AG09319 (cell line): ENCODE results near the gene TMUB1.

Experiments used
- DNase-seq: peaks from one replicate; pipeline ENCODE4 v3.0.0-alpha.2; 2010; ENCODE audit warnings: low read depth; ENCODE audit errors: extremely low read depth
- TF ChIP-seq, protein P1 (sequence below): IDR thresholded peaks from 2 replicates; pipeline ENCODE4 v1.5.1; 2011; ENCODE audit warnings: low read depth, mild to moderate bottlenecking, inconsistent platforms, low read length, moderate library complexity

Gene TMUB1

DNA sequence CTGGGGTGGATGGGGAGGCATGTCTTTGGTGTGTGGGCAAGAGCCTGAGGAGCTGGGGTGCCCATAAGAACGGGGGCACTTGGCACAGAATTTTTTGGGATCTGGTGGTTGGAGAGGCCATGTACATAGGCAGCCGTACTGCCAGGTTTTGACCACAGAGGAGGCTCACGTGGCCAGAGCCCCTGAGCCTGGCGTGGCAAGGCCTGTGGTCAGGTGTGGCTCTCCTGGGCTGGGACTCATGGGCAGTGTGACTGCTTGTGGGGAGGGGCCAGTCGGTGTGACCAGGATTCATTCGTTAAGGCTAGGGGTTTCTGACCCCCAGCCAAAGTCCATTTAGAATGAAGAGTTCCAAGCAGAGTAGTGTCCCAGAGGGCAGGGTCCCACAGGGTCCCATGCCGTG lies 41.2 kb upstream of the TMUB1 start:
- TF ChIP-seq, protein P1, sequence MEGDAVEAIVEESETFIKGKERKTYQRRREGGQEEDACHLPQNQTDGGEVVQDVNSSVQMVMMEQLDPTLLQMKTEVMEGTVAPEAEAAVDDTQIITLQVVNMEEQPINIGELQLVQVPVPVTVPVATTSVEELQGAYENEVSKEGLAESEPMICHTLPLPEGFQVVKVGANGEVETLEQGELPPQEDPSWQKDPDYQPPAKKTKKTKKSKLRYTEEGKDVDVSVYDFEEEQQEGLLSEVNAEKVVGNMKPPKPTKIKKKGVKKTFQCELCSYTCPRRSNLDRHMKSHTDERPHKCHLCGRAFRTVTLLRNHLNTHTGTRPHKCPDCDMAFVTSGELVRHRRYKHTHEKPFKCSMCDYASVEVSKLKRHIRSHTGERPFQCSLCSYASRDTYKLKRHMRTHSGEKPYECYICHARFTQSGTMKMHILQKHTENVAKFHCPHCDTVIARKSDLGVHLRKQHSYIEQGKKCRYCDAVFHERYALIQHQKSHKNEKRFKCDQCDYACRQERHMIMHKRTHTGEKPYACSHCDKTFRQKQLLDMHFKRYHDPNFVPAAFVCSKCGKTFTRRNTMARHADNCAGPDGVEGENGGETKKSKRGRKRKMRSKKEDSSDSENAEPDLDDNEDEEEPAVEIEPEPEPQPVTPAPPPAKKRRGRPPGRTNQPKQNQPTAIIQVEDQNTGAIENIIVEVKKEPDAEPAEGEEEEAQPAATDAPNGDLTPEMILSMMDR = no peak
- no peak for DNase-seq

GRCh38 chr7:151123822-151124464 lies 40.6 kb upstream of the TMUB1 start:
- TF ChIP-seq, protein P1 = no peak; the same call in none of the 2 replicates
- DNase-seq = peak; percentile 45

DNA sequence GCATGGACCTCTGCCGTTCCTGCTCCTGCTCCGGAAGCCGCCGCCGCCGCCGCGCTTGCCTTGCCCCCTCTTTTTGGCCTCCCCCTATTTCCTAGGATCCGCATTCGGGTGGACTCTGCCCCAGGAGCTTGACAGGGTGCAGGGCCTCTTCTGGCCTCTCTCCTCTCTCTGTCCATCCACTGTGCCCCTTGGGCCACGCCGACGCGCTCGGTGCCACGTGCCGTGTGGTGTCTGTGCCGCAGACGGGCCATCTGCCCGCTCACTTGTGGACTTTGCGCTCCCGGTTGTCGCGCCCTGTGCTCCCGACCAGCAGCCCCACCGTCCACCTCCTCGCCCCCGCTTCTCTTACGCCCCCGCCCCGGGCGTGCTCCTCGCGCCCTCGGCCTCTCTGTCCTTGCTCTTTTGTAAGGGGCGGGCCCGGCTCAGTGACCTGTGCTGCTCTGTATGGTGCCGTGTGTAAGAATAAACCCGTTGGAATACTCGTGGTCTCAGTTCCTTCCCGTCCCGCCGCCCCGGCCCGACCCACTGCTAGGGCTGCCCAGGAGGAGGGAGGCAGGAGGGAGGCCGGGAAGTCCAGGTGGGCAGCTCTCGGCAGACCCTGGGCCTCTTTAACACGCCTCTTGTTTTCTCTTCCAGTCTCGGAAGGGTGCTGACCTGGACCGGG lies 40.0 kb upstream of the TMUB1 start:
- no peak for DNase-seq
- TF ChIP-seq, protein P1 = no peak

DNA sequence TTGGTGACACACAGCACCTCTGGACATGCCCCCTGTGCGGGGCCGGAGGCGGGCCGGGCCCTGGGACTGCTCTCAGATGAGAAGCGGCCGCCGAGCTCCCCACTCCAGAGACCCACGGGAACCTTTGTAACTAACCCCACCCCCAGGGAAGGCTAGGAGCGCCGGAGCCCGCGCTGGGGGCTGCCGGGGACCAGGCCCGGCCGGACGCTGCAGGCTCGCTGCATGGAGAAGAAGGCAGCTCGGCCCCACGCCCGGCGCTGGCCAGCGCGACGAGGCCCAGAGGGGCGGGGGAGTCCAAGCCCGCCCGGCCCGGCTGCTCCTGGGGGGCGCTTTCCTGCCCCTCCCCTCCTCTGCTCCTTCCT lies 39.5 kb upstream of the TMUB1 start:
- DNase-seq = no peak
- TF ChIP-seq, protein P1 = no peak

- TF ChIP-seq, protein P1 = no peak
- DNase-seq = no peak
Measured at GRCh38 chr7:151122276-151122675, 39.0 kb upstream of the TMUB1 start.

DNA sequence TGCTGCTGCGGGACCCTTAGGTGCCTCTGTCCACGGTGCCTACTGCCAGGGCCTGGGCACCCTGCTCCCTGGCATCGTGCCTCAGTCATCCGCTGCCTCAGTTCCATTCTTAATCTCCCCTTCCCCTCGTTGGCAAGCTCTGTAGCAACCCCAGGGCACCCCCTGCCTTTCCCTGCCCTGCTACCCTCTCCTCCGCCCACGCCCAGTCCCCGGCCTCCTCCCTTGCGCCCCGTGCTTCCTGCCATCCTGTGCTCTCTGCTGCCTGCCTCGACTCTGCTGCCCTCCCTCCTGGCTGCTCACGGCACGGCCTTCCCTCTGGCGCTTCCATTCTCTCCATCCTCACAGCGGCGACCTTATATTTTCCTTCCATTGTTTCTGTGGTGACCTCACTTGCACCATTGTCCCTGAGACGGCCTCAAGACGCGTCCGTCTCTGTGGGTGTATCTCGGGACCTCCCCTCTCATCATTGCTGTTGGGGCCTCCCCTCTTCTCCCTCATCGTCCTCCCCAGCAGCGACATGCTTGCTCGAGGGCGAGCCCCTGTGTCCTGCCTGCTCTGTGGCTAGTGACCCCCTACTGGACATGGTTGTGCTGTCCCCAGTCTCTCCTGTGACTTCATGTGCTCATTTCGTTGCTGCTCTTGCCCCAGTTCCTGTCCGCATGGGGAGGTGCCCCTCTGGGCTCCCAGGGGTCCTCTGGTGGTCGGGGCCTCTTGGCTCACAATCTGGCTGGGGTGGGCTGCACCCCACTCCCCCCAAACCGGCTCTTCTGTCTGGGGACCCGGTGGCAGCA lies 38.3 kb upstream of the TMUB1 start:
- TF ChIP-seq, protein P1 = no peak
- no peak for DNase-seq

GRCh38 chr7:151120896-151121295 lies 37.6 kb upstream of the TMUB1 start:
- TF ChIP-seq, protein P1 = no peak
- DNase-seq = no peak
